ENCODE results near the gene RPS26.
"Not testable (repeated sequence)": the region's sequence is repeated elsewhere in the genome, so short reads cannot be mapped to it uniquely, and the experiment has no call there.

The RPS26 gene

GRCh38 chr12:56041552-56042429, at the start of gene RPS26:
Gene RPS26 (plus strand): TSS chr12:56041918. CDS start chr12:56042167, 249 bp downstream.
- H3K4me1 ChIP-seq (ENCODE audit: insufficient read depth, insufficient read length): peaks cover 4% of the 10 kb centered on the region
- no peaks in the 10 kb centered on the region for H3K27me3 ChIP-seq (ENCODE audit: insufficient read depth, insufficient read length)
- peak within 1 kb of the TSS; percentile 96 for H3K4me3 ChIP-seq (ENCODE audit: insufficient read length, low read depth)
- TF ChIP-seq SUZ12 (IDR thresholded peaks at IDR 0.05; ENCODE audit: extremely low read depth, insufficient read depth, insufficient read length) (no peak), YY1 (IDR thresholded peaks at IDR 0.05; ENCODE audit: insufficient read depth, insufficient read length) (no peak), ZNF274 (IDR thresholded peaks at IDR 0.05; ENCODE audit: low read depth, low read length) (no peak)
- H3K9ac ChIP-seq (ENCODE audit: insufficient read length, low read depth): peak within 1 kb of the TSS; percentile 100
- DNase-seq (ENCODE audit: low read depth, low spot score): peak; percentile 99
- H3K9me3 ChIP-seq (ENCODE audit: insufficient read depth, low read length): no peaks in the 10 kb centered on the region
- peaks cover 37% of the 10 kb centered on the region for H3K36me3 ChIP-seq (ENCODE audit: insufficient read depth, insufficient read length, low read length)

- no peak overlapping the region for H3K9ac ChIP-seq (ENCODE audit: insufficient read length, low read depth)
- no peak for DNase-seq (ENCODE audit: low read depth, low spot score)
- H3K36me3 ChIP-seq (ENCODE audit: insufficient read depth, insufficient read length, low read length): peaks cover 73% of the 10 kb centered on the region
- no peaks in the 10 kb centered on the region for H3K9me3 ChIP-seq (ENCODE audit: insufficient read depth, low read length)
- TF ChIP-seq ZNF274 (IDR thresholded peaks at IDR 0.05; ENCODE audit: low read depth, low read length) (no peak), SUZ12 (IDR thresholded peaks at IDR 0.05; ENCODE audit: extremely low read depth, insufficient read depth, insufficient read length) (no peak), YY1 (IDR thresholded peaks at IDR 0.05; ENCODE audit: insufficient read depth, insufficient read length) (no peak)
- H3K4me1 ChIP-seq (ENCODE audit: insufficient read depth, insufficient read length): peaks cover under 1% of the 10 kb centered on the region
- H3K27me3 ChIP-seq (ENCODE audit: insufficient read depth, insufficient read length): no peaks in the 10 kb centered on the region
- no peak overlapping the region for H3K4me3 ChIP-seq (ENCODE audit: insufficient read length, low read depth)
Observed at GRCh38 chr12:55993230-55993853, 48.4 kb upstream of the RPS26 start.

GRCh38 chr12:55995366-55995765, 46.4 kb upstream of the RPS26 start:
- DNase-seq (ENCODE audit: low read depth, low spot score): no peak
- peaks cover 3% of the 10 kb centered on the region for H3K4me1 ChIP-seq (ENCODE audit: insufficient read depth, insufficient read length)
- H3K27me3 ChIP-seq (ENCODE audit: insufficient read depth, insufficient read length): no peaks in the 10 kb centered on the region
- H3K36me3 ChIP-seq (ENCODE audit: insufficient read depth, insufficient read length, low read length): peaks cover 56% of the 10 kb centered on the region
- no peaks in the 10 kb centered on the region; the same call in 1 of the 2 replicates for H3K9me3 ChIP-seq (ENCODE audit: insufficient read depth, low read length)
- H3K9ac ChIP-seq (ENCODE audit: insufficient read length, low read depth): no peak overlapping the region
- H3K4me3 ChIP-seq (ENCODE audit: insufficient read length, low read depth): no peak overlapping the region
- TF ChIP-seq YY1 (IDR thresholded peaks at IDR 0.05; ENCODE audit: insufficient read depth, insufficient read length) (no peak), ZNF274 (IDR thresholded peaks at IDR 0.05; ENCODE audit: low read depth, low read length) (no peak), SUZ12 (IDR thresholded peaks at IDR 0.05; ENCODE audit: extremely low read depth, insufficient read depth, insufficient read length) (no peak)

- DNase-seq (ENCODE audit: low read depth, low spot score): no peak
- peaks cover 3% of the 10 kb centered on the region for H3K4me1 ChIP-seq (ENCODE audit: insufficient read depth, insufficient read length)
- H3K9me3 ChIP-seq (ENCODE audit: insufficient read depth, low read length): no peaks in the 10 kb centered on the region; the same call in 1 of the 2 replicates
- no peaks in the 10 kb centered on the region for H3K27me3 ChIP-seq (ENCODE audit: insufficient read depth, insufficient read length)
- peak overlapping the region; percentile 68 for H3K9ac ChIP-seq (ENCODE audit: insufficient read length, low read depth)
- peak overlapping the region; percentile 32 for H3K4me3 ChIP-seq (ENCODE audit: insufficient read length, low read depth)
- peaks cover 47% of the 10 kb centered on the region for H3K36me3 ChIP-seq (ENCODE audit: insufficient read depth, insufficient read length, low read length)
- TF ChIP-seq ZNF274 (IDR thresholded peaks at IDR 0.05; ENCODE audit: low read depth, low read length) (no peak), YY1 (IDR thresholded peaks at IDR 0.05; ENCODE audit: insufficient read depth, insufficient read length) (no peak), SUZ12 (IDR thresholded peaks at IDR 0.05; ENCODE audit: extremely low read depth, insufficient read depth, insufficient read length) (no peak)
Observed at GRCh38 chr12:55996201-55996714, 45.5 kb upstream of the RPS26 start.

GRCh38 chr12:55996715-55997534, 44.8 kb upstream of the RPS26 start, which contains the start of gene SUOX:
Gene SUOX (plus strand): TSS chr12:55997276. CDS start chr12:56002222, 4,946 bp downstream.
- Histone ChIP-seq H3K27me3 (ENCODE audit: insufficient read depth, insufficient read length) (no peaks in the 10 kb centered on the region), H3K4me1 (ENCODE audit: insufficient read depth, insufficient read length) (peaks cover 3% of the 10 kb centered on the region), H3K36me3 (ENCODE audit: insufficient read depth, insufficient read length, low read length) (peaks cover 45% of the 10 kb centered on the region), H3K4me3 (ENCODE audit: insufficient read length, low read depth) (peak within 1 kb of the TSS; percentile 80), H3K9me3 (ENCODE audit: insufficient read depth, low read length) (no peaks in the 10 kb centered on the region; the same call in 1 of the 2 replicates), H3K9ac (ENCODE audit: insufficient read length, low read depth) (peak within 1 kb of the TSS; percentile 88)
- TF ChIP-seq SUZ12 (IDR thresholded peaks at IDR 0.05; ENCODE audit: extremely low read depth, insufficient read depth, insufficient read length): no peak
- TF ChIP-seq ZNF274 (IDR thresholded peaks at IDR 0.05; ENCODE audit: low read depth, low read length): no peak
- no peak for TF ChIP-seq YY1 (IDR thresholded peaks at IDR 0.05; ENCODE audit: insufficient read depth, insufficient read length)
- DNase-seq (ENCODE audit: low read depth, low spot score): peak; percentile 95

GRCh38 chr12:55997535-55997859, 44.2 kb upstream of the RPS26 start:
- H3K4me1 ChIP-seq (ENCODE audit: insufficient read depth, insufficient read length): peaks cover 3% of the 10 kb centered on the region
- H3K4me3 ChIP-seq (ENCODE audit: insufficient read length, low read depth): peak overlapping the region; percentile 80
- no peaks in the 10 kb centered on the region; the same call in 1 of the 2 replicates for H3K9me3 ChIP-seq (ENCODE audit: insufficient read depth, low read length)
- no peak for TF ChIP-seq YY1 (IDR thresholded peaks at IDR 0.05; ENCODE audit: insufficient read depth, insufficient read length)
- no peak for TF ChIP-seq ZNF274 (IDR thresholded peaks at IDR 0.05; ENCODE audit: low read depth, low read length)
- TF ChIP-seq SUZ12 (IDR thresholded peaks at IDR 0.05; ENCODE audit: extremely low read depth, insufficient read depth, insufficient read length): no peak
- peaks cover 45% of the 10 kb centered on the region for H3K36me3 ChIP-seq (ENCODE audit: insufficient read depth, insufficient read length, low read length)
- peak overlapping the region; percentile 88 for H3K9ac ChIP-seq (ENCODE audit: insufficient read length, low read depth)
- no peaks in the 10 kb centered on the region for H3K27me3 ChIP-seq (ENCODE audit: insufficient read depth, insufficient read length)
- no peak for DNase-seq (ENCODE audit: low read depth, low spot score)

- not testable (repeated sequence) for H3K9ac ChIP-seq (ENCODE audit: insufficient read length, low read depth); DNase-seq (ENCODE audit: low read depth, low spot score); H3K4me1 ChIP-seq (ENCODE audit: insufficient read depth, insufficient read length); H3K4me3 ChIP-seq (ENCODE audit: insufficient read length, low read depth); H3K9me3 ChIP-seq (ENCODE audit: insufficient read depth, low read length); H3K27me3 ChIP-seq (ENCODE audit: insufficient read depth, insufficient read length)
- H3K36me3 ChIP-seq (ENCODE audit: insufficient read depth, insufficient read length, low read length): peaks cover 39% of the 10 kb centered on the region
Observed at GRCh38 chr12:55999522-55999921, 42.2 kb upstream of the RPS26 start.

- not testable (repeated sequence) for H3K9me3 ChIP-seq (ENCODE audit: insufficient read depth, low read length); H3K4me1 ChIP-seq (ENCODE audit: insufficient read depth, insufficient read length); H3K27me3 ChIP-seq (ENCODE audit: insufficient read depth, insufficient read length); DNase-seq (ENCODE audit: low read depth, low spot score); H3K9ac ChIP-seq (ENCODE audit: insufficient read length, low read depth); H3K4me3 ChIP-seq (ENCODE audit: insufficient read length, low read depth)
- H3K36me3 ChIP-seq (ENCODE audit: insufficient read depth, insufficient read length, low read length): peaks cover 37% of the 10 kb centered on the region
Observed at GRCh38 chr12:55999999-56000540, 41.6 kb upstream of the RPS26 start.
